ENCODE measurements around the gene GPR27. TPM values are rescaled to one million over a fixed set of nuclear protein-coding genes. Genes with fewer than 3 reads are reported as not detected.

GPR27 gene
- total RNA-seq, 1 experiment from 2014 or later: 15.5 TPM

GRCh38 chr3:71771126-71771525, 17.5 kb downstream of the GPR27 start:
- H3K4ac ChIP-seq (ENCODE audit: low read depth, low read length): no peak overlapping the region
- H3K14ac ChIP-seq (ENCODE audit: insufficient read depth, low read length): no peak overlapping the region
- TF ChIP-seq, protein P1, sequence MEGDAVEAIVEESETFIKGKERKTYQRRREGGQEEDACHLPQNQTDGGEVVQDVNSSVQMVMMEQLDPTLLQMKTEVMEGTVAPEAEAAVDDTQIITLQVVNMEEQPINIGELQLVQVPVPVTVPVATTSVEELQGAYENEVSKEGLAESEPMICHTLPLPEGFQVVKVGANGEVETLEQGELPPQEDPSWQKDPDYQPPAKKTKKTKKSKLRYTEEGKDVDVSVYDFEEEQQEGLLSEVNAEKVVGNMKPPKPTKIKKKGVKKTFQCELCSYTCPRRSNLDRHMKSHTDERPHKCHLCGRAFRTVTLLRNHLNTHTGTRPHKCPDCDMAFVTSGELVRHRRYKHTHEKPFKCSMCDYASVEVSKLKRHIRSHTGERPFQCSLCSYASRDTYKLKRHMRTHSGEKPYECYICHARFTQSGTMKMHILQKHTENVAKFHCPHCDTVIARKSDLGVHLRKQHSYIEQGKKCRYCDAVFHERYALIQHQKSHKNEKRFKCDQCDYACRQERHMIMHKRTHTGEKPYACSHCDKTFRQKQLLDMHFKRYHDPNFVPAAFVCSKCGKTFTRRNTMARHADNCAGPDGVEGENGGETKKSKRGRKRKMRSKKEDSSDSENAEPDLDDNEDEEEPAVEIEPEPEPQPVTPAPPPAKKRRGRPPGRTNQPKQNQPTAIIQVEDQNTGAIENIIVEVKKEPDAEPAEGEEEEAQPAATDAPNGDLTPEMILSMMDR (conservative IDR thresholded peaks at IDR 0.05): no peak
- no peak overlapping the region for H3K4me2 ChIP-seq (ENCODE audit: insufficient read depth, insufficient read length, low read length)
- H3K79me1 ChIP-seq (ENCODE audit: insufficient read depth, low read depth, low read length, poor library complexity, severe bottlenecking): no peaks in the 10 kb centered on the region
- no peak overlapping the region for H3T11ph ChIP-seq (ENCODE audit: low read length)
- peaks cover 35 to 39% of the 10 kb centered on the region in 2 experiments for H3K4me1 Mint-ChIP-seq
- H2BK12ac ChIP-seq (ENCODE audit: insufficient read length, low read depth, low read length): no peak overlapping the region
- H4K91ac ChIP-seq (ENCODE audit: insufficient read length, low read depth, low read length): no peak overlapping the region
- no peak overlapping the region for H2BK120ac ChIP-seq (ENCODE audit: low read depth, low read length, poor library complexity, severe bottlenecking)
- no peak overlapping the region for H2BK20ac ChIP-seq (ENCODE audit: low read depth, low read length, poor library complexity, severe bottlenecking)
- H3K56ac ChIP-seq (ENCODE audit: insufficient read length, low read depth, low read length): no peak overlapping the region
- H4K5ac ChIP-seq (ENCODE audit: insufficient read length, low read depth, low read length): no peak overlapping the region
- H3K4me1 ChIP-seq (ENCODE audit: insufficient read depth, low read length): peaks cover 7% of the 10 kb centered on the region
- WGBS (ENCODE audit: extremely low coverage, insufficient read length, low lambda C conversion rate): no CpG with 5 or more reads among the region's 5 CpGs
- no peaks in the 10 kb centered on the region for H3K9me3 Mint-ChIP-seq
- no peak overlapping the region for H3K18ac ChIP-seq (ENCODE audit: insufficient read length, low read depth, low read length)
- DNase-seq: no peak
- H2BK5ac ChIP-seq (ENCODE audit: insufficient read length, low read length): no peak overlapping the region
- no peak overlapping the region for H3K27ac Mint-ChIP-seq
- H3K9ac ChIP-seq (ENCODE audit: extremely low read depth, insufficient read length, low read length): no peak overlapping the region
- H4K8ac ChIP-seq (replicated peaks; ENCODE audit: insufficient read length, low read depth, low read length): no peak overlapping the region
- peaks cover 2% of the 10 kb centered on the region for H3K27me3 Mint-ChIP-seq (ENCODE audit: low read depth)
- H3K23me2 ChIP-seq (ENCODE audit: insufficient read length, low read depth, low read length, poor library complexity, severe bottlenecking): no peaks in the 10 kb centered on the region
- H2BK15ac ChIP-seq (ENCODE audit: low read depth, low read length): no peak overlapping the region
- H3K36me3 Mint-ChIP-seq (ENCODE audit: insufficient read depth in 1 of 3, low read depth in 3 of 3): no peaks in the 10 kb centered on the region
- H3K4me3 Mint-ChIP-seq: no peak overlapping the region
- no peaks in the 10 kb centered on the region for H4K20me1 ChIP-seq (ENCODE audit: control insufficient read depth, insufficient read depth, insufficient read length)
- no peak overlapping the region for H2AFZ ChIP-seq (ENCODE audit: low read length)
- no peaks in the 10 kb centered on the region for H3K27me3 ChIP-seq (ENCODE audit: insufficient read depth, low read length)
- H2AK5ac ChIP-seq (ENCODE audit: insufficient read length, low read length): no peak overlapping the region
- H3K79me2 ChIP-seq (ENCODE audit: insufficient read depth, low read length): no peaks in the 10 kb centered on the region
- H3K9me3 ChIP-seq (ENCODE audit: control insufficient read depth, low read depth, low read length): no peaks in the 10 kb centered on the region
- H3K27ac ChIP-seq (ENCODE audit: insufficient read length, low read depth, low read length): no peak overlapping the region
- no peak overlapping the region for H3K23ac ChIP-seq (ENCODE audit: insufficient read length, low read depth, low read length)

Data from H9 (cell line).